ENCODE results near the gene ARL5B.

The ARL5B gene

DNA sequence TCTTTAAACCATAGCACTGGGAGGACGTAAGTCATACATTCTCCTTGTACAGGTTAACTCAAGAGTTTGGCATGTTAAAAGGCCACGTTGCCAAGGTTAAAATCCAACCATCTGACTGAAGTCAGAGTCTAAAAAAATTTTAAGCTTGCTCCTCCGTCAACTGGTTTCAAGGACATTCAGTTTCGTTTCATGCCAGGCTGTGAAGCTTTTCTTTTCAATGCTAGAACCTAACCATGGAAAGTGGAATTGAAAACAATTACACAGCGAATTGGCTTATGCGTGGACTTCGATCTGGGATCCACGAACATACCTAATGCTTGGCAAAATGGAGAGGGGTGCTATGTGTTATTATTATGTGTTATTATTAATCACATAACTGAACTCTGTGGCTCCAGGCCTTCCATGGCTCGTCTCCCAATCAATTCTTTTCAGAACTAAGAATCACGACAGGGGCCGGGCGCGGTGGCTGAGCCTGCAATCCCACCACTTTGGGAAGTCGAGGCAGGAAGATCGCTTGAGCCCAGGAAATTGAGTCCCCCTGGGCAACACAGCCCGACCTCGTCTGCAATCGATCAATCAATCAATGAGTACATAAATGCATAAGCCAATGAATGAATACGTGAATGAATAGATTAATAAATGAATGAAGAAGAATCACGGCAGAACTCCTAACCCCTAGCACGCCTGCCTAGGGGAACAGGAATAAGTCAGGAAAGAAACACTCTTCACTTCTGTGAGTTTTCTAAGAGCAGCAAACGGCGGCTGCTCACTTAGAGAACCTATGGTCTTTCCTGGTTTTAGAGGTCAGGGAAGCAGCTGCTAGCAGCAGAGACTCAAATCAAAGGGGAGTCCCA, 733 bp upstream of the ARL5B start:
- no peak for DNase-seq (ENCODE audit: low spot score)

DNA sequence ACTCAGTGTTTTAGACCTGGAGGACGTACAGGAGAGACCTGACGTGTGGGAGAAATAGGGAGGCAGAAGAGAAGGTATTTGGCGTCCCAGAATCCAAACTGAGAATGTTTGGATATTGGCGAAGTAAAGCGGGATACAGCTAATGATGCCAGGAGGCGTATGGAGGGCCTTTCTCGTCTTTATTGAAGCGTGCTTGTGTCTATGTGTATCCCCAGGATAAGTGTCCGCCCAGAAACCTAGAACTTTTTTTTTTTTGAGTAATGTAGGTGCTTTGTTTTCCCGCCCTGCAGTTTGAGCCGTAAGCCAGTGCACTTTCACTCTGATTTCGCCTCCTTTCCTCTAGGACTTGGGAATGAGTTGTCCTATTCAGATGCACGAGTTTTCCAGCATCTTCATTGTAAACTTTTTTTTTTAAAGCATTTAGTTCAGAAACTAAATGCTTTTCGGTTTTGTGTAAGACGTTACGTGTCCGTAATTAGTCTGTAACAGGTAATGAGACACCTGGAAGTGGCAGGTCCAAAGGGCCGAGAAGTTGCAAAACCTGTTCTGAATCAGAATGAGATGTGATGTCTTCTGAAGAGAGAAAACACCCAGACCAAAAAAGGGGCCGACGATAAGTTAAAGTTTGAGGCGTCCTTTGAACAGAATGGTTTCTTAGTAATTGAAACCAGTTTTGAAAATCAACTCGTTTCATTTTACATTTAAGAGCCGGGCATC, 746 bp downstream of the ARL5B start:
- DNase-seq (ENCODE audit: low spot score), result no peak

DNA sequence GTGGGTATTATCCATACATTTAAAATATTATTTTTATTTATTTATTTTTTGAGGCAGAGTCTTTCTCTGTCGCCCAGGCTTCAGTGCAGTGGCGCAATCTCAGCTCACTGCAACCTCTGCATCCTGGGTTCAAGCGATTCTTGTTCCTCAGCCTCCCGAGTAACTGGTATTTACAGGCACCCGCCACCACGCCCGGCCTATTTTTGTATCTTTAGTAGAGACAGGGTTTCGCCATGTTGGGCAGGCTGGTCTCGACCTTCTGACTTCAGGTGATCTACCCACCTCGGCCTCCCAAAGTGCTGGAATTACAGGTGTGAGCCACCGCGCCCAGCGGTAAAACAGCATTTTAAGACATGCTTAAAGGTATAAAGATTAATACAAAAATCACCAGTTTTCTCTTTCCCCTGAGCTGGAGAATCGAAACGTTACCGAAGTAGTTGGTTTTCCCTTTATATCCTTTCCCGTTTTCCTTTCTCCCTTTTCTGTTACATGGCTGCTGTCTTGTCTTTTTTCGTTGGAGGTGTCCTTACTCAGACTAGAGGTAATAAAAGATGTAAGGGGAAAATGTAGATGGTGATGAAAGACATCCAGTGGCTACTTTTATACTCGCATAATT, 1.7 kb downstream of the ARL5B start:
- DNase-seq (ENCODE audit: low spot score), result no peak

DNA sequence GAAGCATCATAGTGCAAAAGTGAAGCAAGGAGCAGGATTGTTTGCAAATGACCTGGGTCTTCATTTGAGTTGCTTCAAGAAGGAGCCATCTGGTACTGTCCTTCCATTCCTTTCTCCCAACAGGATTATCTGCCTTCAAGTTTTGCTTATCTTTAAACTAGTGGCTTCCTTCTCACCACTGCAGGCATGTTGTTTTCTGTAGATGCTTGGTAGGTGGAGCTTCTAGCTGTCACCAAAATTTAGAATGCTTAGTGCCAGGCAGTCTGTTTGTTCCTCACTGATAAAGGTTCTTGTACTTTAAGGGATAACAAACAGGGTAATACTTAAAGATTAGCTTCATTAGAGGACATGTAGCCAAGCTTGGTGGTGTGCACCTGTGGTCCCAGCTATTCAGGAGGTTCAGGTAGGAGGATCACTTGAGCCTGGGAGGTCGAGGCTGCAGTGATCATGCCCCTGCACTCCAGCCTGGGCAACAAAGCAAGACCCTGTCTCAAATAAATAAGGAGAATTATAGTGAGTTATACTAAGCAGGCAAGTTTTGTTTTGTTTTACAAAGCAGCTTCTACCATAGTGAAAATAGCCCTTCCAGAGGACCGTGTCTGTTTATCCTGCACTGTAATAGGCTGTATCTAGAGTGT, 5.7 kb downstream of the ARL5B start:
- no peak for DNase-seq (ENCODE audit: low spot score)

DNA sequence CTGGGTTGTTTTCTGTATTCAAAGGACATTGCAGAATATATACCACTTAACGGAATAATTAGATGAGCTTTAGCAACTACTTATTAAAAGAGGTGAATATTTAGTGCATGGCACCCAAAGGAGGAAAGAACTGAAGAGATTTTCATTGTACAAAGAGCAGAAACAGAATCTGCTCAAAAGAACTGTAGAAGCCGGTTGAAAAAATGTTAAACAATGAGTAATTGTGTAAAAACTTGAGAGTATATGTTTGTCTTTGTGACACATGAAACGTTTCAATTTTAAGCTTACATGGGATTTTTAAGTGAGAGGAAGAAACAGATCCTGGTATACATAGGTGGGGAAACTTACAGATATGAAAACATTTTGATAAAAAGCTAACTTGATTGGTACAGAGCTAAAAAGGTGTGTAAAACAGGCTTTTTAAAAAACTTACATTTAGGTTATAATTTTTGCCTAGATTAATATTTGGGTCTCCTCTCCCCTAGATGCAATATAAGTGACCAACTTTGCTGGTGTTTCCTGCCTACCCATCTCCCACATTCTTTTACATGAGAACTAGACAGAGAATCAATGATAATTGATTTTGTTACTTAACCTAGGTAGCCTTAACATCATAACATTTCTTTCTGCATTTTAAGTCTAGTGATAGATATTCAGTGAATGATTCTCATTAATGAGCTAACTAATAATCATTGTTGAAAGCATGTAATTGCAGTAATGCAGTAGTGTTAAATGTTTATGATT, 6.8 kb downstream of the ARL5B start:
- no peak for DNase-seq (ENCODE audit: low spot score)

DNA sequence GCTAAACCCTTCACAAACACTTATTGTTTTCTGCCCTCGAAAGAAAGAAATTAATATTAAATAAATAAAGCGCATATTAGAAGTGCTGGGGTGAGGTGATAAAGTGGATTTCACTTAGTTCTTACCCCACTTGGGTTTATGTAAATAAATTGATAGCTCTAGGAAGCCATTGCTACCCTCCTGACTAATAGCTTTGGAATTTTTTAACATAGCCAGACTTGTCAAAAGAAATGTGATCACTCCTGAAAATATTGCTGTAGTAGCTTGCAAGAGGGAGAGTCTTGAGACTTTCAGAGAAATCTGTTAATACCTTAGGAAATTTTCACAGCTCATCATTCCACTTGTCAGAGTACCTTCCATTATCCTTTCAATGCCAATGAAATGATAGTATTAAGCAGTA, 7.6 kb downstream of the ARL5B start:
- no peak for DNase-seq (ENCODE audit: low spot score)

DNA sequence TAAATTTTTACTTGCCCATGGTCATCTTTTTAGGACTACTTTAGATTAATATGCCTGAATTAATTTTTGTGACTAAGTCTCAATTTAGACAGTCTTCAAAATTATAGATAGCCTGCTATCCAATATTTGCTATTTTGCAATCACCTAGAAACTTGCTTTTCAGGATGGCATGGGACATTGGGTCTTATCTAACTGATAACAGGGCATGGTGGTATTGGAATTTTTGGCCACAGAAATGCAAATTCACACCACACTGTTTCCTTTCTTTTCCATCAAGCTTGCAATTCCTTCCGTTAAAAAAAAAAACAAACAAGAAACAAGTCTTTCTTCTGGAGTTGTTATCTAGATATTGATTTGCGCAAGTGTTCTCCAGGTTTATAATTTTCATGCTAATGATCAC, 8.8 kb downstream of the ARL5B start:
- DNase-seq (ENCODE audit: low spot score), result no peak

DNA sequence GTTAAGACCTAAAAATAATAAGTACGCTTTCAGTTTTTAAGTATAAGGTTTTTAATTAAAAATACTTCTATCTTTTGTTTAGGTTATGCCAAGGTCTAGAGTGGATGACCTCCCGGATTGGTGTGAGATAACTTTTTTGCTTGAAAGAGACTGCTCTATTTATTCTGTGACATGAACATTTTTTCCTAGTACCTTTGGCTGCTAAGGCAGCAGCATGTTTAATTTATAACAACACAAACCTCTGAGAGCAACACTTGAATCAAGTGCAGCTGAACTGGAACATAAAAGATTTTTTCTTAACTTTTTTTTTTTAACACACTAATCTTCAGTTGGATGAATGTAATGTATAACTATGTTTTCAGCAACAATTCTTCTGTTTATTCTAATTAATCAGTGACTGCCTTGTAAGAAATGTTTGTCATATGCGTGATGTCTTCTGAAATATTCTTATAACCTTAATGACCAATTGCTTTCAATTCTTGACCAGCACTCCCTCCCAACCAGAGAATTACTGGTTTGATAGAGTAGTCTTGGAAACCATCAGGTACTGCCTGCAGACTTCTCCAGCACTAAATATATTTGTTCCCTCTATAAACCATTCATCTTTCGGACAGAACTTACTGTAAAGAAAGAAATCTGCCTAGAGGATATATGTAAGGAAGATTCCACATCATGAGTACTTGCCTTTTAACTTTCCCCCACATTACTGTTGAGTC, 16.0 kb downstream of the ARL5B start:
- DNase-seq (ENCODE audit: low spot score), result no peak

DNA sequence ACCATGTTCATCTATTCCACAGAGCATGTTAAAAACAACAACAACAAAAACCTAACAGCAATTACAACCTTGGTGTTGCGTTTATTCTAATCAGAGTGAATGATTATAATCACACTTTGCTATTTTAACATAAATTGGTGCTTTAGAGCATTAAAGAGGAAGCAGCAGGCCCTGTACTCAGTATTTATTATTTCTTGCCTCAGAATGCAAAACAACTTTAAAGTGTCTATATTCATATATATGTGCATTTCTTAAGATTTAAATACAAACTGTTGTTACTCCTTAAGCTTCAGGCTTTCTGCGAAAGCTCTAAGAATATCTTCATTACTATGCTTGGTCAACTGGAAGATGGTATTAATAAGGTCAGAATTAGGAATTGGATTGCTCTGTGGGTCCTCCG, 21.5 kb downstream of the ARL5B start:
- no peak for DNase-seq (ENCODE audit: low spot score)

DNA sequence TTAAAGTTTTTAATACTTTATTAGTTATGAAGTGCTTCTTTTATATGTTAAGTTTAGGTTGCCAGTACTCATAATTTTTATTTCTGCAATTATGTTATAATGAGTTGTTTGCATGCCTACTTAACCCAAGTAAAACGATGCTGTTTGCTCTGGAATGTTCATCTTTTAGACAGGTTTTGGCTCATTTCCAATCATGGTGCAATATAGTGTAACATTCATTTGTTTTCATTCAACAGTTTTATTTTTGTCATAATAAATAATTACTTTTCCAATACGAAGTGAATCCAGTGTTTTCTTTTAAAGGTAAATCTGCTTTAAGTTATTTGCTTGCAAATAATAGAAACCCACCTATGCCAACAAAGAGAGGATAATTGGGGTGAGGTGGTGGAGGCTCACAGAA, 22.1 kb downstream of the ARL5B start:
- no peak for DNase-seq (ENCODE audit: low spot score)

DNA sequence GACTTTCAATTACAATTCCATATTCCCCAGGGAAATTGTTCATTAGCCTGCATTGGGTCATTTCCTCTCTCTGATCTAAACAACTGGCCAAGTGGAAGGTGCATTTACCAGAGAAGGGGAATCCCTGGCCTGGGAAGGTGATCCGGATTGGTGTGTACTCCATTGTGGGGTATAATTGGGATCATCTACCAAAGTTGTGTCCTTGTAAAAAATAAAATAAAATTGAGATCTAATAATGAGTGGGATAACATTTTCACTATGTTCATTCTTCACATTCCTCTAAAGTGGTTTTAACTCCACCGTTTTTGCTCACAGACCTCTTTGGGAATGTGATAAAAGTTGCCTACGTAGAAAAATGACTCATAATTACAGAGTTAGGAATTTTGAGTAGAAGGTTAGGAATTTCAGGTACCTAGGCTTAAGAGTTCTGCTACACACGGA, 22.8 kb downstream of the ARL5B start:
- DNase-seq (ENCODE audit: low spot score), result no peak

DNA sequence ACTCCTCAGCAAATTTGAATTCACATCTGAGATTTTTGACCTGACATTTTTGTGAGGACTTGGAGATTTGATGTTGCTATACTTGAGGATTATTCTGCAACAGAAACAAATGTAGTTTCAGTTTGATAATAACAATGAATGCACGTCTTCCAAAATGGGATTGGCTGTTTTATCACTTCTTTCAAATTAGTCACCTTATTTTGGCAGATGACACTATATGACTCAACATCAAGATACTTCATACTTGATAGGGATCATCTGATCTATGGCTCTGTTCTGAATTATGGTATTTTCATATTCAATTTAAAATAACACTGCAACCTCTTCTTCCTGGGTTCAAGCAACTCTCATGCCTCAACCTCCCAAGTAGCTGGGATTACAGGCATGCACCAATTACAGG, 24.2 kb downstream of the ARL5B start:
- no peak for DNase-seq (ENCODE audit: low spot score)

DNA sequence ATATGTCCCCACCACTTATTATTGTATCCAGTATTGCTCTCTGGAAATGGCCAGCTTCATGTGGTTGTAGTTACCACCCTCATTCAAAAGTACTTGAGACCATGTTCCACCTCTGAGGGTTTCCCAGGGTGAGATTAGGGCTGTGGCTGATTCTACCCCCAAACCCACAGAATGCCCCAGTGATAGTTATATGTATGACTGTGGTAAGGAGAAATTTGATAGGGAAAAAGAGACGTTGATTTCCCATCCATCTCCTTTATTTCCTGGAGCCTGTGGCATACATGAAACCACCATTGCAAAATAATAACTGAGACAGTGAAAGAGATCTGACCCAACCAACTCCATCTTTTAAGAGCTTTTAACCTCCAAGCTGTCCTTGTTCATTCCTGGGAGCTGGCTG, 25.2 kb downstream of the ARL5B start:
- DNase-seq (ENCODE audit: low spot score), result no peak

DNA sequence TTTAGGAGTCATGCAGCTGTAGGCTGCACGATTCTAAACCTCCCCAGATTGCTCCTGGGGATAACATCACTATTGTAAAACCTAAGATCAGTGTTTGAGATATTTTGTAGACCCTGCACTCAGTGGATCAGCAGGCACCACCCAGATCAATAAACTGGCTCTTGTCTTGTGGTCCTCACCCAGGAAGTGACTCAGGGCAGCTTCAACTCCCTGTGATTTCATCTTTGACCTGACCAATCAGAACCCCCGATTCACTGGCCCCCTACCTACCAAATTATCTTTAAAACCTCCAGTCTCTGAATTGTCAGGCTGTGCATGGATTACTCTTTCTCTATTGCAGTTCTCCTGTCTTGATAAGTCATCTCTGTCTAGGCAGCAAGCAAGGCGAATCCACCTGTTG, 25.7 kb downstream of the ARL5B start:
- no peak for DNase-seq (ENCODE audit: low spot score)

DNA sequence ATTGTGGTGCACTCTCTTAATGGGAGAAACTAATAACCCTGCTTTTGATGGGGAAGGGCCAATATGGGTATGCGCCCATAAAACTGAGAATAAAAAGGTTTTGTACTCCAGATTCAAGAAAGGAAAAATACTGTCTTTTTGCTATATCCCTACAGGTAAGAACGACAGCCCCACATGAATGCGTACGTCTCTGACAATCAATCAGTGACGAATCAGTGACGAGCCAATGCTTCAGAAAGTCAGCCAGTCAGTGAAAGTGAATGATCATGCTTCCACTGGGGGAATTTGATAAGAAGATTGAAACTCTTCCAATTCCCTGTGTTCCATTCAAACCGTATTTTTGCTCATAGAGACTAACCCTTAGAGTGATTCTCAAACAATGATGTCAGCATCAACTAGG, 26.3 kb downstream of the ARL5B start:
- no peak for DNase-seq (ENCODE audit: low spot score)

DNA sequence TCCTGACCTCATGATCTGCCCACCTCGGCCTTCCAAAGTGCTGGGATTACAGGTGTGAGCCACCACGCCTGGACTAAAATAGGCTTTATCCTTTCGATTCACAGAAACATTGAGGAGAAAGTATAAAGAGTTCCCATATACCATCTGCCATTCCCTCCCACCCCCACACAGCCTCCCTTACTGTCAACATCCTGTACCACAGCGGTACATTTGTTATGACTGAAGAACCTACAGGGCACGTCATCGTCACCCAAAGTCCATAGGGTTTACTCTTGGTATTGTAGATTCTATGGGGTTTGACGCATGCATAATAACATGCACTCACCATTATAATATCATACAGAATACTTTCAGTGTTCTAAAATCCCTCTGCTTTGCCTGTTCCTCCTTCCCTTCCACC, 28.0 kb downstream of the ARL5B start:
- no peak for DNase-seq (ENCODE audit: low spot score)

DNA sequence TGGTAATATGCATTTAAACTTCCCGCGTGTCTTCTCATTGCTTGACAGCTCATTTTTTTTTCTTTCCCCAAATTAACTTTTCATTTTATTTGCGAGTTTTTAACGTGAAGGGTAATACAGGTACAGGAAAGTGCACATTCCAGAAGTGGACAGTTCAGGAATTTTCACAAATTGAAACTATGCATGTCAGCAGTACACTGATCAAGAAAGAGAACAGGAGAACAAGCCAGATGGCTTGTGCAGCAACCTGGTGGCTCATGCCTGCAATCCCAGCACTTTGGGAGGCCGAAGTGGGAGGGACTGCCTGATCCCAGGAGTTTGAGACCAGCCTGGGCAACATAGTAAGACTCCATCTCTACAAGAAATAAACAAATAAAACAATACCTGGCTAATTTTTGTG, 28.5 kb downstream of the ARL5B start:
- DNase-seq (ENCODE audit: low spot score), result no peak

DNA sequence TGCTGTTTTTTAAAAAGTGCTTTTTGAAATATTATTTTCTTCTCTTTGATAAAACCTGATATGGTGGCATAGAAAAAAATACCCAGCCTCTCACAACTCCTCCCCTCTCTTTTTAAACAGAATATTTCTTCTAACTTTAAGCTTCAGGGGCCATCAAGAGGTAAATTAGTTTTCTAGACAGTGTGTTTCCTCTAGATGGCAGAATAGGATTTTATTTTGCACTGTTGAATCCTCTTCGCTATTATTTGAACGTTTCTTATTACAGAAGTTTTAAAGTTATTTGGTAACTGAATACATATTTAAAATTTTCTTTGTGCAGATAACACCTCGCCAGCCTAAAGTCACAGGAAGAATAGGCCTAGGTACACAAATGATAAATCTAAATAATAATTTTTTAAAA, 30.3 kb downstream of the ARL5B start:
- no peak for DNase-seq (ENCODE audit: low spot score)

DNA sequence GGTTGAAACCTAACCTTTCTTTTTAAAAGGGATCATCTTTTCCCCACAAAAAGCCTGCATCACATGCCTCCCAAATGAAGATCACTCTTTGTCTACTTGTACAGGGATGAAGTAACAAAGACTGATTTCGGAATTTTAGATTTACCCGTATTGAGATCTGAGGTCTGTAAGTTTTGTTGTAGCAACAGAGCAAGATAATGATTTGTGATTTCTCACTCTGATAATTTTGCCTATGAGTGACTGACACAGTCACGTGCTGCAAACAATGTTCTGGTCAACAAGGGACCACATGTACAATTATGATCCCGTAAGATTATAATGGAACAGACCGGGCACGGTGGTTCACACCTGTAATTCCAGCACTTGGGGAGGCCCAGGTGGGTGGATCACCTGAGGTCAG, 31.3 kb downstream of the ARL5B start:
- no peak for DNase-seq (ENCODE audit: low spot score)

DNA sequence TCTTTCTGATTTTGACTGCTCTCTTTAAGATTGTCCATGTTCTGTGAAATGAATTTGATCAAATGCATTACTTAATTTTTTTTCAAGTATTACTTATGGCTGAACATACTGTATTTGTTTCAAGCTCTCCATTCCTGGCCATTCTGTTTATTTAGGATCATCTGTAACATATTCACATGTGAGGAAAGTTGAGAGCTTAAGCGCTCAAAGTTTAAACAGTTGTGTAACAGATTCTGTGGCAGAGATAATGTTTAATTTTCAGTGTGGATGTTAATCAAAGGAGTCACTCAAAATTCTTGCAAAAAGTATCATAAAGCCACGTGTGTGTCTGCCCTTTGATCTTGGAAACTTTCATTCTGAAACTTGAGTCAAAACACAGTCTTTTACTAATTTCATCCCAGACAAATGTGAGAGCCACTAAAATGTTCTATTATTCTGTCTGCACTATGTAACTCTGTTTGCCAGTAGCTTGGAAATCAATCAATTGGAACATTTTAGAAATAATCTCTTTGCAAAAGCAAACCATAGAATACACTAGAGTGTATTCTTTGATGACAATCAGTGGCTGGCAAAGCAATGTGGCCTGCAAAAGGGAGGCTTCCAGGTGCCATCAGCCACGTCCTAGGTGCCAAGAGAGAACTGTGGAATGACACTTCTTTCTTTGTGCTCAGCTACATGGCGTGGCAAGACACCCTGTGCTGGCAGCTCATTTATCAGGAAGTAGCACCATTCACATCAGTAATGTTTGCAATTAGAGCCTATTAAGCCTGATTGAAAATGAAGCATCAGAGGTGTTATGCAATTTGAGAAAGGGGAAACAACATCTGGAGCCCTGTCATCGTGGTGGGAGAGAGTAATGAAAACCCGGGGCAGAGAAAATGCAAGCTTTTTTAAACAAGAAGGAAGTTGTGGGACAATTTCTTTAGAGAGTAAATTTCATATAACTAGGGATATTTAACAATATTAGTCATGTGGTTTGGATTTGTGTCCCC, 40.9 kb downstream of the ARL5B start:
- DNase-seq (ENCODE audit: low spot score), result no peak

All from SK-N-DZ (cell line).